Activated T-helper 17 cell treated with anti-CD3 and anti-CD28 coated beads, Interleukin-2, amount 50 U/mL, for 72 hours (primary cell): ENCODE results near the gene CNN3. TPM values are rescaled to one million over a fixed set of nuclear protein-coding genes. Genes with fewer than 3 reads are reported as not detected.

Experiments used
- ATAC-seq: fragments of 150-1000 bp; cut with Tn5 transposase; replicated peaks from 2 replicates; pipeline ENCODE4 v1.10.0; 2021; ENCODE audit warnings: mild to moderate bottlenecking, moderate library complexity
- H3K27ac Mint-ChIP-seq: one replicate; pipeline ENCODE4 v1.8.0; 2022; ENCODE audit warnings: mixed read lengths
- H3K27me3 Mint-ChIP-seq: one replicate; pipeline ENCODE4 v1.8.0; 2022; ENCODE audit warnings: mixed read lengths
- H3K36me3 Mint-ChIP-seq: one replicate; pipeline ENCODE4 v1.8.0; 2022; ENCODE audit warnings: low read depth, mild to moderate bottlenecking, mixed read lengths
- H3K4me1 Mint-ChIP-seq: one replicate; pipeline ENCODE4 v1.8.0; 2022; ENCODE audit warnings: mixed read lengths
- H3K4me3 Mint-ChIP-seq: one replicate; pipeline ENCODE4 v1.8.0; 2022; ENCODE audit warnings: mild to moderate bottlenecking, mixed read lengths
- H3K9me3 Mint-ChIP-seq: one replicate; pipeline ENCODE4 v1.8.0; 2022; ENCODE audit warnings: mixed read lengths
- total RNA-seq, 2 donors: library from RNA; stranded (reverse); gene quantifications; one replicate each; pipeline ENCODE4 v1.2.3, GENCODE V29; 2022

Gene CNN3
- total RNA-seq, 2 donors from 2014 or later: 0.24 to 0.93 TPM

DNA sequence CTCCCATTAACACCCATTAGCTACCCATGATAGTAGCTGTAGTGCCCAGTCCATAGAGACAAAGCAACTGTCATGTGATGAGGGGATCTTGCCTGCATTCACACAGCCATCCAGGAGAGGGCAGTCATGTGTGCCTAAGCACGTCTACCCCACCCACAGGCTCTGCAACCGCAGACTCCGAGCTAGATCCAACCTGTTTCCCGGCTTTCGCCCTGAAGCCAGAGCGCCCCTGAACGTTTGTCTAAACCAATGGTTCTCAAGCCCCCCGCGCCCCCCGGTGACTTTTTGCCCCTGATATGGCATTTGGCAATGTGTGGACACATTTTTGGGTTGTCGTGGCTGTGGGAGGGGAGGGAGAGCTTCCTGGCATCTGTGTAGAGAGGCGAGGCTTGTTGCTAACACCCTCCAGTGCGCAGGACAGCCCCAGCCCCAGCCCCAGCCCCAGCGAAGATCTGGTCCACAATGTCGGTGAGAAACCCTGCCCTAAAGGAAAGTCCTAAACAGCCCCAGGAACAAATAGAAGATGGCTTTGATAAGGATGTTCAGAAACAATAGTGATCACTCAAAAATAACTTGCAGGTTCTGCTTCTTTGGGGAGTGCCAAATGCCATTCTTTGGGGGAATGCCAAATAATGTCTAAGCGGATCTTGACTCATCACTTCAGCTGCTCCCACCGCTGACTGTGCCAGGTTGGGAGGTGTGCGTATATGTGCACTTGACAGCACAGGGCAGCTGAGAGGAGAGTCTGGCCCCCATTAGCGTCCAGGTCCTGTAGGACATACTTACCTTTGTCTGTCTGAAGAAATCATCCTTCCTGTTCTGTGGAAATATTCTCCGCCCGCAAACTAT is 72.2 kb downstream of the CNN3 start:
- H3K9me3 Mint-ChIP-seq: no peaks in the 10 kb centered on the region
- ATAC-seq: peak; percentile 95
- H3K27ac Mint-ChIP-seq: no peak overlapping the region
- no peaks in the 10 kb centered on the region for H3K36me3 Mint-ChIP-seq
- no peak overlapping the region for H3K4me3 Mint-ChIP-seq
- H3K27me3 Mint-ChIP-seq: peaks cover 4% of the 10 kb centered on the region
- H3K4me1 Mint-ChIP-seq: no peaks in the 10 kb centered on the region

DNA sequence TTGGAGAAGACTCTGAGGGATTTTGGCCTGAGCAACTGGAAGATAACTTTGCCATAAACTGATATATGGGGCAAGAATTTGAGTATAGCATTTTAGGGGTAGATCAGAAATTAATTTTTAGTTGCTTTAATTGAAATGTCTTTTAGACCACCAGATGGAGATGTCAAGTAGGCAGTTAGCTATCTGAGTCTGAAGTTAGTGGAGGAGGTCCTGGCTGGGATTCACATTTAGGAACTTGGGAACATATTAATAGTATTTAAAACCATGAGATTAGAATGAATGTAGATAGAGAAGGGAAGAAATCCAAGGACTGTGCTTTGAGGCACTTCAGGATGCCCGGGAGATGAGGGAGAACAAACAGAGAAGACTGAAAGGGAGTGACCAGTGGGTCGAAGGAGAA is 74.1 kb downstream of the CNN3 start:
- Mint-ChIP-seq H3K4me3 (no peak overlapping the region), H3K27ac (no peak overlapping the region), H3K4me1 (no peaks in the 10 kb centered on the region), H3K9me3 (no peaks in the 10 kb centered on the region), H3K36me3 (no peaks in the 10 kb centered on the region), H3K27me3 (peaks cover 3% of the 10 kb centered on the region)
- ATAC-seq: no peak

DNA sequence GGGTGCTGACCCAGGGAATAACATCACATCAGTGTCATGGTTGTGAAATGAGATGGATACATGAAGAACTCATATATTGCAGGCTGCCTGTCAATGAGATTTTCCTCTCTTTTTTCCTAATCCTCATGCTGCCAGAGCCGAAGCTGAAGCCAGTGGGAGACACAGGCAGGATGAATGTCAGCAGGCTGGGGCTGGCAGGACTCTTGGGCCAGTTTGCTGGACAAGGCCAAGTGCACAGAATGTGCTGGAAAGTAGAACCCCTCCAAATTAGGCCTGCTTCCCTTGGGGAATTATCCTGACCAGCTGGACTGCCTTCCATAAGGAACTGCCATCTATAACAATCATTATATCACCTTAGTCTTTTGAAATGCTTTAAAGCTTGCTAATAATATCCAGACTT is 75.3 kb downstream of the CNN3 start:
- Mint-ChIP-seq H3K27me3 (peaks cover 3% of the 10 kb centered on the region), H3K36me3 (no peaks in the 10 kb centered on the region), H3K4me3 (no peak overlapping the region), H3K9me3 (no peaks in the 10 kb centered on the region), H3K4me1 (no peaks in the 10 kb centered on the region), H3K27ac (no peak overlapping the region)
- ATAC-seq: no peak

Other genes starting within 250 kb of the CNN3 start
- under 1 TPM in 1 of 2 donors, not detected in 1; 0.56 TPM for gene SLC44A3, start 106.8 kb downstream of the CNN3 start, total RNA-seq
- gene ALG14, start 145.8 kb upstream of the CNN3 start, total RNA-seq: 1 to 10 TPM; 6.2 to 7.8 TPM
- under 1 TPM; 0.04 to 0.48 TPM for gene TLCD4, start 190.2 kb upstream of the CNN3 start, total RNA-seq